ENCODE data around the gene CST2.

The CST2 gene

DNA sequence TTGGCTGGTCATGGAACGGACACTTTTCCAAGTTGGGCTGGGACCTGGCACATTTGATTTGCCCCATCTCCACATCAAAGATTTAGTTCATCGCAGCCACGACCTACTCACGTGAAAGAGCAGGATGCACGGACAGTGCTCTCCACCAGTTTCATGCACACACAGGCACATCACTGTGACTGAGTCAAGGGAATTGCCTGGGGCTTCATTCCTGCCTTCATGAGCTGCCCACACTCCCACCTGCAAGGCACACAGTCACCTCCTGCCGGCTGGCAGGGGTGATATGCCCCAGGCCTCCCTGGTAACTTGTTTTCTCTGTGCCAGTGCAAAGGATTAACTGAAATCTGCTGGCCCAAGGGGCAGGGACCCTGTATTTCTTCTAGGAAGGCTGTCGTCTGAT lies 52.4 kb downstream of the CST2 start:
- no peak for DNase-seq (ENCODE audit: low spot score)
- TF ChIP-seq, protein P1, sequence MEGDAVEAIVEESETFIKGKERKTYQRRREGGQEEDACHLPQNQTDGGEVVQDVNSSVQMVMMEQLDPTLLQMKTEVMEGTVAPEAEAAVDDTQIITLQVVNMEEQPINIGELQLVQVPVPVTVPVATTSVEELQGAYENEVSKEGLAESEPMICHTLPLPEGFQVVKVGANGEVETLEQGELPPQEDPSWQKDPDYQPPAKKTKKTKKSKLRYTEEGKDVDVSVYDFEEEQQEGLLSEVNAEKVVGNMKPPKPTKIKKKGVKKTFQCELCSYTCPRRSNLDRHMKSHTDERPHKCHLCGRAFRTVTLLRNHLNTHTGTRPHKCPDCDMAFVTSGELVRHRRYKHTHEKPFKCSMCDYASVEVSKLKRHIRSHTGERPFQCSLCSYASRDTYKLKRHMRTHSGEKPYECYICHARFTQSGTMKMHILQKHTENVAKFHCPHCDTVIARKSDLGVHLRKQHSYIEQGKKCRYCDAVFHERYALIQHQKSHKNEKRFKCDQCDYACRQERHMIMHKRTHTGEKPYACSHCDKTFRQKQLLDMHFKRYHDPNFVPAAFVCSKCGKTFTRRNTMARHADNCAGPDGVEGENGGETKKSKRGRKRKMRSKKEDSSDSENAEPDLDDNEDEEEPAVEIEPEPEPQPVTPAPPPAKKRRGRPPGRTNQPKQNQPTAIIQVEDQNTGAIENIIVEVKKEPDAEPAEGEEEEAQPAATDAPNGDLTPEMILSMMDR (IDR thresholded peaks at IDR 0.05; ENCODE audit: extremely low read depth, missing control alignments): no peak

Measured in GM20000 (cell line).